ENCODE data around the gene COL5A1.

Gene COL5A1

GRCh38 chr9:134719331-134719730 is 77.7 kb downstream of the COL5A1 start:
- ATAC-seq (ENCODE audit: insufficient read depth, low read depth) (no peak), DNase-seq (no peak)
- H3K4me3 ChIP-seq (ENCODE audit: low read depth in 1 of 2, low read length in 2 of 2), result no peak overlapping the region
- H3K79me2 ChIP-seq (ENCODE audit: insufficient read depth, low read length), result no peaks in the 10 kb centered on the region
- H3K27ac ChIP-seq (ENCODE audit: low read length), result no peak overlapping the region
- no peaks in the 10 kb centered on the region for H3K36me3 ChIP-seq (ENCODE audit: insufficient read depth, low read length)
- H4K20me1 ChIP-seq (ENCODE audit: insufficient read depth, low read length), result no peaks in the 10 kb centered on the region; the same call in 1 of the 2 replicates
- H3K4me1 ChIP-seq (ENCODE audit: insufficient read depth, low read length), result no peaks in the 10 kb centered on the region
- TF ChIP-seq, protein P1, sequence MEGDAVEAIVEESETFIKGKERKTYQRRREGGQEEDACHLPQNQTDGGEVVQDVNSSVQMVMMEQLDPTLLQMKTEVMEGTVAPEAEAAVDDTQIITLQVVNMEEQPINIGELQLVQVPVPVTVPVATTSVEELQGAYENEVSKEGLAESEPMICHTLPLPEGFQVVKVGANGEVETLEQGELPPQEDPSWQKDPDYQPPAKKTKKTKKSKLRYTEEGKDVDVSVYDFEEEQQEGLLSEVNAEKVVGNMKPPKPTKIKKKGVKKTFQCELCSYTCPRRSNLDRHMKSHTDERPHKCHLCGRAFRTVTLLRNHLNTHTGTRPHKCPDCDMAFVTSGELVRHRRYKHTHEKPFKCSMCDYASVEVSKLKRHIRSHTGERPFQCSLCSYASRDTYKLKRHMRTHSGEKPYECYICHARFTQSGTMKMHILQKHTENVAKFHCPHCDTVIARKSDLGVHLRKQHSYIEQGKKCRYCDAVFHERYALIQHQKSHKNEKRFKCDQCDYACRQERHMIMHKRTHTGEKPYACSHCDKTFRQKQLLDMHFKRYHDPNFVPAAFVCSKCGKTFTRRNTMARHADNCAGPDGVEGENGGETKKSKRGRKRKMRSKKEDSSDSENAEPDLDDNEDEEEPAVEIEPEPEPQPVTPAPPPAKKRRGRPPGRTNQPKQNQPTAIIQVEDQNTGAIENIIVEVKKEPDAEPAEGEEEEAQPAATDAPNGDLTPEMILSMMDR (IDR thresholded peaks at IDR 0.05; ENCODE audit: borderline replicate concordance, extremely low read depth, low read length, poor library complexity, severe bottlenecking), result no peak
- TF ChIP-seq EZH2 (IDR thresholded peaks at IDR 0.05; ENCODE audit: borderline replicate concordance, low read depth, low read length, severe bottlenecking), result no peak
- no peaks in the 10 kb centered on the region for H3K27me3 ChIP-seq (ENCODE audit: insufficient read depth, low read length, poor library complexity)
- no peak overlapping the region for H3K9ac ChIP-seq (ENCODE audit: low read depth, low read length)
- H2AFZ ChIP-seq (ENCODE audit: low read depth, low read length), result no peak overlapping the region
- H3K9me3 ChIP-seq (ENCODE audit: insufficient read depth, low read length, severe bottlenecking), result no peaks in the 10 kb centered on the region
- H3K4me2 ChIP-seq (ENCODE audit: insufficient read depth, low read length), result no peak overlapping the region

GRCh38 chr9:134720136-134720753 is 78.6 kb downstream of the COL5A1 start:
- no peak overlapping the region for H2AFZ ChIP-seq (ENCODE audit: low read depth, low read length)
- no peaks in the 10 kb centered on the region for H3K4me1 ChIP-seq (ENCODE audit: insufficient read depth, low read length)
- no peaks in the 10 kb centered on the region for H3K9me3 ChIP-seq (ENCODE audit: insufficient read depth, low read length, severe bottlenecking)
- TF ChIP-seq EZH2 (IDR thresholded peaks at IDR 0.05; ENCODE audit: borderline replicate concordance, low read depth, low read length, severe bottlenecking), result no peak
- TF ChIP-seq, protein P1 (IDR thresholded peaks at IDR 0.05; ENCODE audit: borderline replicate concordance, extremely low read depth, low read length, poor library complexity, severe bottlenecking), result no peak
- no peaks in the 10 kb centered on the region; the same call in 1 of the 2 replicates for H4K20me1 ChIP-seq (ENCODE audit: insufficient read depth, low read length)
- DNase-seq, result no peak
- no peaks in the 10 kb centered on the region for H3K27me3 ChIP-seq (ENCODE audit: insufficient read depth, low read length, poor library complexity)
- H3K4me3 ChIP-seq (ENCODE audit: low read depth in 1 of 2, low read length in 2 of 2), result no peak overlapping the region
- no peak overlapping the region for H3K9ac ChIP-seq (ENCODE audit: low read depth, low read length)
- no peak for ATAC-seq (ENCODE audit: insufficient read depth, low read depth)
- no peak overlapping the region for H3K4me2 ChIP-seq (ENCODE audit: insufficient read depth, low read length)
- H3K36me3 ChIP-seq (ENCODE audit: insufficient read depth, low read length), result no peaks in the 10 kb centered on the region
- no peaks in the 10 kb centered on the region for H3K79me2 ChIP-seq (ENCODE audit: insufficient read depth, low read length)
- no peak overlapping the region for H3K27ac ChIP-seq (ENCODE audit: low read length)

DNA sequence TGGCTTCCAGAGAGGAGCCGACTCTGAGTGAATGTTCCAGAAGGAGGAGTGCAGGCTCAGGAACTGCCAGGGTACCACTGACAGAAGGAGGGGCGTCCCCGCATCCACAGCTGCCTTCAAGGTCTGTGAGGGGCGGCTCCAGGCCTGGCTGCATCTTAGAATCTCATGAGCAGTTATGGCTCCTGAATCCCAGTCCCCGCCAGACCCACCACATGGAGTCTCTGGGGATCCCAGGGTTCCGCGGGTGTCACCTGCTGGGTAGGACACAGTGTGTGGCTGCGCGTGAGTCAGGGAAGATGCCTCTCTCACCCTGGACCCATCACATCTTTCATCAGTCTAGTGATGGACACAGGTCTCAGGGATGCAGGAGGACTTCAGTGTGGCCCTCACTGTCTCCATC is 79.2 kb downstream of the COL5A1 start:
- Histone ChIP-seq H3K36me3 (ENCODE audit: insufficient read depth, low read length) (no peaks in the 10 kb centered on the region), H2AFZ (ENCODE audit: low read depth, low read length) (no peak overlapping the region), H3K4me3 (ENCODE audit: low read depth in 1 of 2, low read length in 2 of 2) (no peak overlapping the region), H3K4me1 (ENCODE audit: insufficient read depth, low read length) (no peaks in the 10 kb centered on the region), H3K27ac (ENCODE audit: low read length) (no peak overlapping the region), H3K27me3 (ENCODE audit: insufficient read depth, low read length, poor library complexity) (no peaks in the 10 kb centered on the region), H3K4me2 (ENCODE audit: insufficient read depth, low read length) (no peak overlapping the region), H3K79me2 (ENCODE audit: insufficient read depth, low read length) (no peaks in the 10 kb centered on the region), H3K9ac (ENCODE audit: low read depth, low read length) (no peak overlapping the region), H3K9me3 (ENCODE audit: insufficient read depth, low read length, severe bottlenecking) (no peaks in the 10 kb centered on the region), H4K20me1 (ENCODE audit: insufficient read depth, low read length) (no peaks in the 10 kb centered on the region; the same call in 1 of the 2 replicates)
- no peak for DNase-seq
- no peak for ATAC-seq (ENCODE audit: insufficient read depth, low read depth)
- TF ChIP-seq, protein P1 (IDR thresholded peaks at IDR 0.05; ENCODE audit: borderline replicate concordance, extremely low read depth, low read length, poor library complexity, severe bottlenecking), result no peak
- TF ChIP-seq EZH2 (IDR thresholded peaks at IDR 0.05; ENCODE audit: borderline replicate concordance, low read depth, low read length, severe bottlenecking), result no peak

All from DND-41 (cell line).